GM12864 (cell line): ENCODE results near the gene SLK.

ENCODE experiments used
- DNase-seq: peaks from one replicate; pipeline ENCODE4 v3.0.0-alpha.2; 2011; ENCODE audit warnings: low read depth
- H3K4me3 ChIP-seq: 2 replicates; pipeline ENCODE4 v1.5.1; 2011; ENCODE audit warnings: mild to moderate bottlenecking, low read depth, low read length, control low read depth
- CTCF ChIP-seq: IDR thresholded peaks from 2 replicates; pipeline ENCODE4 v1.5.1; 2011; ENCODE audit warnings: low read depth, mild to moderate bottlenecking, moderate library complexity, low read length, control low read depth, inconsistent platforms; ENCODE audit errors: missing control alignments

SLK gene

GRCh38 chr10:104069613-104070012, 102.7 kb downstream of the SLK start:
- no peak for TF ChIP-seq CTCF
- no peak overlapping the region for H3K4me3 ChIP-seq
- DNase-seq, result no peak

GRCh38 chr10:104072786-104073185, 105.8 kb downstream of the SLK start:
- no peak for TF ChIP-seq CTCF
- DNase-seq, result no peak
- no peak overlapping the region for H3K4me3 ChIP-seq

GRCh38 chr10:104074505-104074904, 107.6 kb downstream of the SLK start:
- DNase-seq, result no peak
- H3K4me3 ChIP-seq, result no peak overlapping the region
- no peak for TF ChIP-seq CTCF

- DNase-seq, result no peak
Observed at GRCh38 chr10:104076743-104077160, 109.8 kb downstream of the SLK start.

GRCh38 chr10:104077247-104077646, 110.3 kb downstream of the SLK start:
- DNase-seq, result no peak
- no peak for TF ChIP-seq CTCF

More at GRCh38 chr10:104076743-104077160, 109.8 kb downstream of the SLK start:
- no peak for TF ChIP-seq CTCF
- no peak overlapping the region for H3K4me3 ChIP-seq

GRCh38 chr10:104077663-104078151, 110.8 kb downstream of the SLK start:
- TF ChIP-seq CTCF, result no peak
- DNase-seq, result no peak
- no peak overlapping the region for H3K4me3 ChIP-seq

More at GRCh38 chr10:104077247-104077646, 110.3 kb downstream of the SLK start:
- H3K4me3 ChIP-seq, result no peak overlapping the region
